ENCODE measurements around the gene SLC66A3. TPM values are rescaled to one million over a fixed set of nuclear protein-coding genes. Genes with fewer than 3 reads are reported as not detected.

The SLC66A3 gene
- total RNA-seq, 1 experiment from 2014 or later, result 13.3 TPM

DNA sequence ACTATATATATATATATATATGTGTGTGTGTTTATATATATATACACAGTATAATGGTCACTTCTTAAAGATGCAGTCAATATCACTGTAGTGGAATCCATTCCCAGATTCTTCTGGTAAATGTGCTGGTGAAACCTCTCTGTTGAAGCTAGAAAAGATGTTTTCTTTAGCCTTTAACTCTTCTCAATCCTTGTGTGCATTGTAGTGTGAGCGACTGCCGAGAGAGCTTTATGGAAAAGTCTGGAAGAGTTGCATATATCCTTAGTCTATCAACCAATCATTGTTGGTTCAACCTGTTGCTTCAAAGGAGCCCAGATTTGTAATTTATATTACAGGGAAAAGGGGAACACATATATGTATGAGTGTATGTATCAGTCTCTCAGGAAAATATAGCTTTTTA lies 27.7 kb downstream of the SLC66A3 start:
- peaks cover 0 to 4% (median 4%) of the 10 kb centered on the region in 3 experiments; a peak in 4 of 7 replicates for H3K36me3 Mint-ChIP-seq (ENCODE audit: insufficient read depth in 1 of 3, low read depth in 3 of 3)
- no peaks in the 10 kb centered on the region for H3K9me3 Mint-ChIP-seq
- WGBS (ENCODE audit: extremely low coverage, insufficient read length, low lambda C conversion rate), result no CpG with 5 or more reads among the region's 2 CpGs
- no peak overlapping the region for H2BK15ac ChIP-seq (ENCODE audit: low read depth, low read length)
- no peak overlapping the region for H3K27ac Mint-ChIP-seq
- no peaks in the 10 kb centered on the region for H3K27me3 Mint-ChIP-seq (ENCODE audit: low read depth)
- H3K4me1 ChIP-seq (ENCODE audit: insufficient read depth, low read length), result no peaks in the 10 kb centered on the region
- no peak overlapping the region for H3K9ac ChIP-seq (ENCODE audit: extremely low read depth, insufficient read length, low read length)
- no peak overlapping the region for H3T11ph ChIP-seq (ENCODE audit: low read length)
- H3K18ac ChIP-seq (ENCODE audit: insufficient read length, low read depth, low read length), result no peak overlapping the region
- no peak for DNase-seq
- H3K27me3 ChIP-seq (ENCODE audit: insufficient read depth, low read length), result no peaks in the 10 kb centered on the region
- H2BK12ac ChIP-seq (ENCODE audit: insufficient read length, low read depth, low read length), result no peak overlapping the region
- no peak overlapping the region for H4K5ac ChIP-seq (ENCODE audit: insufficient read length, low read depth, low read length)
- no peak overlapping the region for H4K8ac ChIP-seq (replicated peaks; ENCODE audit: insufficient read length, low read depth, low read length)
- H2BK20ac ChIP-seq (ENCODE audit: low read depth, low read length, poor library complexity, severe bottlenecking), result no peak overlapping the region
- no peaks in the 10 kb centered on the region for H3K9me3 ChIP-seq (ENCODE audit: control insufficient read depth, low read depth, low read length)
- no peaks in the 10 kb centered on the region for H3K4me1 Mint-ChIP-seq
- H3K4me2 ChIP-seq (ENCODE audit: insufficient read depth, insufficient read length, low read length), result no peak overlapping the region
- H3K23ac ChIP-seq (ENCODE audit: insufficient read length, low read depth, low read length), result no peak overlapping the region
- H2BK120ac ChIP-seq (ENCODE audit: low read depth, low read length, poor library complexity, severe bottlenecking), result no peak overlapping the region
- no peak overlapping the region for H2BK5ac ChIP-seq (ENCODE audit: insufficient read length, low read length)
- H3K23me2 ChIP-seq (ENCODE audit: insufficient read length, low read depth, low read length, poor library complexity, severe bottlenecking), result no peaks in the 10 kb centered on the region
- no peak overlapping the region for H3K4me3 Mint-ChIP-seq
- H4K20me1 ChIP-seq (ENCODE audit: control insufficient read depth, insufficient read depth, insufficient read length), result no peaks in the 10 kb centered on the region
- H2AK5ac ChIP-seq (ENCODE audit: insufficient read length, low read length), result no peak overlapping the region
- H3K27ac ChIP-seq (ENCODE audit: insufficient read length, low read depth, low read length), result no peak overlapping the region
- no peak overlapping the region for H3K14ac ChIP-seq (ENCODE audit: insufficient read depth, low read length)
- no peaks in the 10 kb centered on the region for H3K79me1 ChIP-seq (ENCODE audit: insufficient read depth, low read depth, low read length, poor library complexity, severe bottlenecking)
- H3K4ac ChIP-seq (ENCODE audit: low read depth, low read length), result no peak overlapping the region
- H3K79me2 ChIP-seq (ENCODE audit: insufficient read depth, low read length), result no peaks in the 10 kb centered on the region
- no peak overlapping the region for H3K56ac ChIP-seq (ENCODE audit: insufficient read length, low read depth, low read length)
- no peak overlapping the region for H4K91ac ChIP-seq (ENCODE audit: insufficient read length, low read depth, low read length)
- TF ChIP-seq, protein P1, sequence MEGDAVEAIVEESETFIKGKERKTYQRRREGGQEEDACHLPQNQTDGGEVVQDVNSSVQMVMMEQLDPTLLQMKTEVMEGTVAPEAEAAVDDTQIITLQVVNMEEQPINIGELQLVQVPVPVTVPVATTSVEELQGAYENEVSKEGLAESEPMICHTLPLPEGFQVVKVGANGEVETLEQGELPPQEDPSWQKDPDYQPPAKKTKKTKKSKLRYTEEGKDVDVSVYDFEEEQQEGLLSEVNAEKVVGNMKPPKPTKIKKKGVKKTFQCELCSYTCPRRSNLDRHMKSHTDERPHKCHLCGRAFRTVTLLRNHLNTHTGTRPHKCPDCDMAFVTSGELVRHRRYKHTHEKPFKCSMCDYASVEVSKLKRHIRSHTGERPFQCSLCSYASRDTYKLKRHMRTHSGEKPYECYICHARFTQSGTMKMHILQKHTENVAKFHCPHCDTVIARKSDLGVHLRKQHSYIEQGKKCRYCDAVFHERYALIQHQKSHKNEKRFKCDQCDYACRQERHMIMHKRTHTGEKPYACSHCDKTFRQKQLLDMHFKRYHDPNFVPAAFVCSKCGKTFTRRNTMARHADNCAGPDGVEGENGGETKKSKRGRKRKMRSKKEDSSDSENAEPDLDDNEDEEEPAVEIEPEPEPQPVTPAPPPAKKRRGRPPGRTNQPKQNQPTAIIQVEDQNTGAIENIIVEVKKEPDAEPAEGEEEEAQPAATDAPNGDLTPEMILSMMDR (conservative IDR thresholded peaks at IDR 0.05), result no peak
- H2AFZ ChIP-seq (ENCODE audit: low read length), result no peak overlapping the region
